HCT116 (cell line): Measurements from ENCODE around the gene CERS6. TPM values are rescaled to one million over a fixed set of nuclear protein-coding genes. Genes with fewer than 3 reads are reported as not detected.

ENCODE experiments used
- ATAC-seq: fragments of 200-7000 bp; cut with Tn5 transposase; 2 replicates; pipeline ENCODE4 v1.9.1; 2020; ENCODE audit warnings: mild to moderate bottlenecking, moderate library complexity
- BruUV-seq: library from RNA; stranded (reverse); fragments of 400-500 nt; replicated peaks from 2 replicates; lab custom pipeline; 2021; lab: Mats Ljungman, UMichigan
- CTCF ChIA-PET: fragments of 300-600 bp; sonication (Branson Sonifier 250); formaldehyde crosslinking; loops from one replicate; lab custom pipeline; 2021; ENCODE audit warnings: antibody characterized with exemption; lab: Charles Lee
- POLR2A ChIA-PET: fragments of 300-600, 350-600 bp; sonication (Branson Sonifier 250); formaldehyde crosslinking; loops from one replicate; lab custom pipeline; 2021; ENCODE audit warnings: antibody characterized with exemption; lab: Charles Lee
- RAD21 ChIA-PET, 2 experiments: fragments of 300-600 bp; sonication (Branson Sonifier 250); formaldehyde crosslinking; loops; one replicate each; lab custom pipeline; 2023; ENCODE audit warnings: low total read pairs in 2 of 2; ENCODE audit not compliant: uncharacterized antibody in 2 of 2, unreplicated experiment in 2 of 2, low non-redundant PET in 1 of 2; lab: Charles Lee
- DNase-seq: peaks from one replicate; pipeline ENCODE4 v3.0.0-alpha.2; 2010; ENCODE audit warnings: low read depth, low spot score
- H2AFZ ChIP-seq: fragments of 200-600 bp; shearing (Covaris generic), sonication (generic); 2 replicates; pipeline ENCODE4 v1.6.1; 2017; ENCODE audit warnings: low read depth, mixed run types, mixed read lengths, antibody characterized with exemption, low read length; ENCODE audit not compliant: poor library complexity, severe bottlenecking
- H3K27ac ChIP-seq: 2 replicates; pipeline ENCODE4 v1.5.1; 2012; ENCODE audit warnings: low read depth, low read length
- H3K27me3 ChIP-seq: fragments of 200-600 bp; sonication (generic); 2 replicates; pipeline ENCODE4 v1.6.1; 2016; ENCODE audit warnings: mixed run types, low read length, mixed read lengths; ENCODE audit not compliant: insufficient read depth
- H3K36me3 ChIP-seq, 2 experiments: fragments of 200-500 bp in 1 of 2; fragments of 200-600 bp in 1 of 2; sonication (Bioruptor generic) in 1 of 2; sonication (generic) in 1 of 2; 2 replicates each; pipeline versions ENCODE4 v1.5.1 to v1.6.1; 2014 to 2016; ENCODE audit warnings: low read length in 2 of 2, inconsistent platforms in 1 of 2, mixed read lengths in 1 of 2, mixed run types in 1 of 2; ENCODE audit not compliant: insufficient read depth in 2 of 2, control insufficient read depth in 1 of 2
- H3K4me1 ChIP-seq, 2 experiments: fragments of 200-600 bp in 1 of 2; sonication (generic) in 1 of 2; 2 replicates each; pipeline versions ENCODE4 v1.5.1 to v1.6.1; 2012 to 2017; ENCODE audit warnings: low read length in 2 of 2, inconsistent platforms in 1 of 2, mild to moderate bottlenecking in 1 of 2, mixed read lengths in 1 of 2, mixed run types in 1 of 2, moderate library complexity in 1 of 2; ENCODE audit not compliant: insufficient read depth in 2 of 2, control insufficient read depth in 1 of 2
- H3K4me2 ChIP-seq: fragments of 200-600 bp; sonication (generic); 2 replicates; pipeline ENCODE4 v1.6.1; 2017; ENCODE audit warnings: mixed run types, low read length, mixed read lengths
- H3K4me3 ChIP-seq, 2 experiments: fragments of 200-600 bp in 1 of 2; sonication (generic) in 1 of 2; replicated peaks in 1 of 2; 2 replicates each; pipeline ENCODE4 v1.5.1; 2011 to 2016; ENCODE audit warnings: low read length in 2 of 2, control low read depth in 1 of 2, low read depth in 1 of 2, mild to moderate bottlenecking in 1 of 2, mixed read lengths in 1 of 2, mixed run types in 1 of 2
- H3K79me2 ChIP-seq: fragments of 200-600 bp; sonication (generic); 2 replicates; pipeline ENCODE4 v1.6.1; 2017; ENCODE audit warnings: mild to moderate bottlenecking, mixed run types, low read length, moderate library complexity, mixed read lengths; ENCODE audit not compliant: insufficient read depth
- H3K9ac ChIP-seq: fragments of 200-600 bp; sonication (generic); 2 replicates; pipeline ENCODE4 v1.6.1; 2016; ENCODE audit warnings: low read length, mixed read lengths
- H3K9me2 ChIP-seq: fragments of 200-600 bp; sonication (generic), shearing (Covaris generic); 2 replicates; pipeline ENCODE4 v1.6.1; 2017; ENCODE audit warnings: mixed run types, mild to moderate bottlenecking, moderate library complexity; ENCODE audit not compliant: insufficient read depth
- H3K9me3 ChIP-seq, 2 experiments: fragments of 200-500 bp in 1 of 2; fragments of 200-600 bp in 1 of 2; sonication (Bioruptor generic) in 1 of 2; sonication (generic) in 1 of 2; 2 replicates each; pipeline ENCODE4 v1.6.1; 2014 to 2017; ENCODE audit warnings: low read length in 2 of 2, mixed read lengths in 2 of 2, inconsistent platforms in 1 of 2, low read depth in 1 of 2, mild to moderate bottlenecking in 1 of 2, mixed run types in 1 of 2, moderate library complexity in 1 of 2; ENCODE audit not compliant: control insufficient read depth in 1 of 2, insufficient read depth in 1 of 2
- H4K20me1 ChIP-seq: fragments of 200-600 bp; sonication (generic), shearing (Covaris generic); 2 replicates; pipeline ENCODE4 v1.6.1; 2017; ENCODE audit warnings: mixed run types, mild to moderate bottlenecking, moderate library complexity; ENCODE audit not compliant: insufficient read depth
- ATF3 ChIP-seq: IDR thresholded peaks from 2 replicates; pipeline ENCODE4 v1.6.1; 2012
- CBX3 ChIP-seq: IDR thresholded peaks from 2 replicates; pipeline ENCODE4 v1.6.1; 2012; ENCODE audit warnings: low read depth
- CEBPB ChIP-seq: IDR thresholded peaks from 2 replicates; pipeline ENCODE4 v1.6.1; 2012; ENCODE audit warnings: low read depth
- CTCF ChIP-seq, 3 experiments: fragments of 200-600 bp in 1 of 3; sonication (generic) in 1 of 3; IDR thresholded peaks in 2 of 3; conservative IDR thresholded peaks in 1 of 3; 2 replicates each; pipeline ENCODE4 v1.5.1; 2012 to 2017; ENCODE audit warnings: low read depth in 2 of 3, low read length in 2 of 3, antibody characterized with exemption in 1 of 3, borderline replicate concordance in 1 of 3, control low read depth in 1 of 3, mild to moderate bottlenecking in 1 of 3, mixed read lengths in 1 of 3, mixed run types in 1 of 3, moderate library complexity in 1 of 3; ENCODE audit not compliant: insufficient read depth in 1 of 3
- EZH2 ChIP-seq: fragments of 200-600 bp; sonication (generic); IDR thresholded peaks from 2 replicates; pipeline ENCODE4 v1.6.1; 2017; ENCODE audit warnings: antibody characterized with exemption, mixed run types
- EZH2phosphoT487 ChIP-seq: fragments of 200-600 bp; IDR thresholded peaks from 2 replicates; pipeline ENCODE4 v1.6.1; 2018; ENCODE audit warnings: antibody characterized with exemption, borderline replicate concordance
- JUND ChIP-seq: IDR thresholded peaks from 2 replicates; pipeline ENCODE4 v1.6.1; 2012
- MAX ChIP-seq: IDR thresholded peaks from 2 replicates; pipeline ENCODE4 v1.6.1; 2012
- SIN3A ChIP-seq: IDR thresholded peaks from 2 replicates; pipeline ENCODE4 v1.6.1; 2012; ENCODE audit warnings: low read depth
- SRF ChIP-seq: IDR thresholded peaks from 2 replicates; pipeline ENCODE4 v1.6.1; 2012; ENCODE audit warnings: low read depth
- YY1 ChIP-seq: IDR thresholded peaks from 2 replicates; pipeline ENCODE4 v1.6.1; 2011; ENCODE audit warnings: low read length, low read depth, moderate library complexity, mild to moderate bottlenecking; ENCODE audit not compliant: insufficient replicate concordance; ENCODE audit errors: extremely low read depth
- ZFX ChIP-seq: fragments of 450-650 bp; IDR thresholded peaks from 2 replicates; pipeline ENCODE4 v1.6.1; 2017
- intact Hi-C: fragments of 100-400 bp; cut with micrococcal nuclease; formaldehyde crosslinking; loops from 2 replicates; pipeline ENCODE4 v1.10.0; 2022
- total RNA-seq: library from RNA; stranded (reverse); gene quantifications from one replicate; pipeline ENCODE4 v1.2.1, GENCODE V29; 2021; ENCODE audit not compliant: unreplicated experiment
- TF ChIP-seq, protein P1 (sequence below): IDR thresholded peaks from 2 replicates; pipeline ENCODE4 v1.6.1; 2012; ENCODE audit warnings: low read depth

The CERS6 gene
- total RNA-seq, 1 experiment from 2014 or later: 37.0 TPM

GRCh38 chr2:168592181-168592831, 136.2 kb downstream of the CERS6 start:
- H3K9me3 ChIP-seq: no peaks in the 10 kb centered on the region
- H3K4me1 ChIP-seq: peaks cover 3 to 13% of the 10 kb centered on the region in 2 experiments; a peak in 3 of 4 replicates
- intact Hi-C loops: no loop called here
- H3K27me3 ChIP-seq: no peaks in the 10 kb centered on the region
- ChIA-PET CTCF (no interaction called here), RAD21 (no interaction called here), POLR2A (no interaction called here)
- no peak overlapping the region for H2AFZ ChIP-seq
- BruUV-seq: no TSS peak
- peaks cover 3% of the 10 kb centered on the region; the same call in 1 of the 2 replicates for H3K79me2 ChIP-seq
- no peak for DNase-seq
- H3K4me3 ChIP-seq: no peak overlapping the region
- H3K27ac ChIP-seq: no peak overlapping the region
- TF ChIP-seq CEBPB (no peak), ZFX (no peak), MAX (no peak), YY1 (no peak), EZH2 (no peak), CTCF (IDR thresholded peaks at IDR 0.05 in 2 of 3, conservative IDR thresholded peaks at IDR 0.05 in 1 of 3; ENCODE audit: borderline replicate concordance in 1 of 3, insufficient read depth in 1 of 3, low read depth in 2 of 3, low read length in 2 of 3) (no peak), SIN3A (no peak), JUND (no peak), ATF3 (no peak), EZH2phosphoT487 (no peak), SRF (no peak), CBX3 (no peak)
- TF ChIP-seq, protein P1, sequence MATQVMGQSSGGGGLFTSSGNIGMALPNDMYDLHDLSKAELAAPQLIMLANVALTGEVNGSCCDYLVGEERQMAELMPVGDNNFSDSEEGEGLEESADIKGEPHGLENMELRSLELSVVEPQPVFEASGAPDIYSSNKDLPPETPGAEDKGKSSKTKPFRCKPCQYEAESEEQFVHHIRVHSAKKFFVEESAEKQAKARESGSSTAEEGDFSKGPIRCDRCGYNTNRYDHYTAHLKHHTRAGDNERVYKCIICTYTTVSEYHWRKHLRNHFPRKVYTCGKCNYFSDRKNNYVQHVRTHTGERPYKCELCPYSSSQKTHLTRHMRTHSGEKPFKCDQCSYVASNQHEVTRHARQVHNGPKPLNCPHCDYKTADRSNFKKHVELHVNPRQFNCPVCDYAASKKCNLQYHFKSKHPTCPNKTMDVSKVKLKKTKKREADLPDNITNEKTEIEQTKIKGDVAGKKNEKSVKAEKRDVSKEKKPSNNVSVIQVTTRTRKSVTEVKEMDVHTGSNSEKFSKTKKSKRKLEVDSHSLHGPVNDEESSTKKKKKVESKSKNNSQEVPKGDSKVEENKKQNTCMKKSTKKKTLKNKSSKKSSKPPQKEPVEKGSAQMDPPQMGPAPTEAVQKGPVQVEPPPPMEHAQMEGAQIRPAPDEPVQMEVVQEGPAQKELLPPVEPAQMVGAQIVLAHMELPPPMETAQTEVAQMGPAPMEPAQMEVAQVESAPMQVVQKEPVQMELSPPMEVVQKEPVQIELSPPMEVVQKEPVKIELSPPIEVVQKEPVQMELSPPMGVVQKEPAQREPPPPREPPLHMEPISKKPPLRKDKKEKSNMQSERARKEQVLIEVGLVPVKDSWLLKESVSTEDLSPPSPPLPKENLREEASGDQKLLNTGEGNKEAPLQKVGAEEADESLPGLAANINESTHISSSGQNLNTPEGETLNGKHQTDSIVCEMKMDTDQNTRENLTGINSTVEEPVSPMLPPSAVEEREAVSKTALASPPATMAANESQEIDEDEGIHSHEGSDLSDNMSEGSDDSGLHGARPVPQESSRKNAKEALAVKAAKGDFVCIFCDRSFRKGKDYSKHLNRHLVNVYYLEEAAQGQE: no peak
- TF ChIP-seq, all 23 proteins: peak for 0
- Histone ChIP-seq H3K4me2 (no peak overlapping the region), H3K9me2 (no peaks in the 10 kb centered on the region), H4K20me1 (no peaks in the 10 kb centered on the region), H3K36me3 (no peaks in the 10 kb centered on the region), H3K9ac (no peak overlapping the region)
- ATAC-seq: no peak
